ENCODE measurements around the gene MPND.
A peak's percentile ranks its signal among the peaks of the same experiment; 100 is the strongest.

The MPND gene

DNA sequence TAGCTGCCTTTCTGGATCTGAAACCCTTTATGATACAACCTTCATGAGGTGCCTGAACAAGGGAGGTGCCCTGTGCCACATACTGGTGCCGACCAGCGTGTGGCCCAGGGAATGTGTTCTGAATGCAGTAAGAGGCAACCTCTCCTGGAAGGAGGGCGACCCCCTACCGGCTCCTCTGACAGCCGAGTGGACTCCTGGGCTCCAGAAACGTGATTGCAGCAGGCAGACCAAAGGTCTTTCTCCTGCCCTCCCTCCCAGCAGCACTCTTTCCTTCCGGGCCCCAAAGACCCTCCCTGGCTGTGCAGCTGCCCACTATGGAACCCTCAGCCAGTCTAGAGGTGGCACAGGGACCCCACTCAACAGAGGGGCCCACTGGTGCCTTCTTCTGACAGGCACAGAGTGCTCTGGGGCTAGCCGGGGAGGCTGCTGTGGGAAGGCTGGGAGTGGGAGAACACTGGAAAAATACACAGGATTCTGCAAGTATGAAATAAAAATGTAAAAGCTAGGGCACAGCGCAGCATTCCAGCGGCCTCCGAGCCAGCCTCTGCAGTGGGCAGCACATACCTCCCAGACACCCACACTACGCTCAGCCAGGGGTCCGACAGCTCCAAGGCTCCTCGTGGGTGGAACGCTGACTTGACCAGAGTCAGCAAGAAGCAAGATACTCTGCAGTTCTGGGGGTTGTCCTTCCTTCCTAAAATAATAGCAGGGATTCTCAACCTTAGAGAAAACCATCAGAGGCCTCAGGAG lies 42.1 kb downstream of the MPND start:
- no peak for DNase-seq

DNA sequence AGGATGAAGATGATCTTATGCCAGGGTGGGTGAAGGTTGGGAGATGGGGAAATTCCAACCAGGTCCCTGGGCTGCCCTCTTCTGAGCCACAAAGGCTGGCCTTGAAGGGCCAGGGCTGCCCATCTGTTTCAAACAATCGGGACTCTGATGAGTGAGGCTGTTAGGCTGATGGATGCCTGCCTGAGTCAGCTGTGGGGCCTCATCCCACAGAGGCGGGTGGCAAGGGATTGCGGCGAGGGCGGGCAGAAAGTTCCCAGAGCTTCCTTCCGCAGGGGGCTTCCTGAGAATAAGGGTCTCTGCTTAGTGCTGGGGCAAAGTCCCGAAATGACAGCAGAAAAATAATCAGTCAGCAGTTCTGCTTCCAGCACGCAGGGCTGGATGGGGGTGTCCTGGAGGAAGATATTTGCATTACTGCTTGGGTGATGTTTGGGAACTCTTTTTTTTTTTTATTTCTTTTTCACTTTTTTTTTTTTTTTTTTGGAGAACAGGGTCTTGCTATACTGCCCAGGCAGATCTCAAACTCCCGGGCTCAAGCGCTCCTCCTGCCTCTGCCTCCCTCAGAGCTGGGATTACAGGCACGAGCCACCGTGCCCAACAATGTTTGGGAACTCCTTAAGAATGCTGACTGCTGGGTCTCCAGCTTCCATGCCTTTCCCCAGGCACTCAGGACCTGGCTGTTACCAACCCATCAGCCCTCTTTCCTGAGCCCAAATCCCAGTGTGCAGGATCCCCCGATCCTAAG lies 42.9 kb downstream of the MPND start:
- no peak for DNase-seq

DNA sequence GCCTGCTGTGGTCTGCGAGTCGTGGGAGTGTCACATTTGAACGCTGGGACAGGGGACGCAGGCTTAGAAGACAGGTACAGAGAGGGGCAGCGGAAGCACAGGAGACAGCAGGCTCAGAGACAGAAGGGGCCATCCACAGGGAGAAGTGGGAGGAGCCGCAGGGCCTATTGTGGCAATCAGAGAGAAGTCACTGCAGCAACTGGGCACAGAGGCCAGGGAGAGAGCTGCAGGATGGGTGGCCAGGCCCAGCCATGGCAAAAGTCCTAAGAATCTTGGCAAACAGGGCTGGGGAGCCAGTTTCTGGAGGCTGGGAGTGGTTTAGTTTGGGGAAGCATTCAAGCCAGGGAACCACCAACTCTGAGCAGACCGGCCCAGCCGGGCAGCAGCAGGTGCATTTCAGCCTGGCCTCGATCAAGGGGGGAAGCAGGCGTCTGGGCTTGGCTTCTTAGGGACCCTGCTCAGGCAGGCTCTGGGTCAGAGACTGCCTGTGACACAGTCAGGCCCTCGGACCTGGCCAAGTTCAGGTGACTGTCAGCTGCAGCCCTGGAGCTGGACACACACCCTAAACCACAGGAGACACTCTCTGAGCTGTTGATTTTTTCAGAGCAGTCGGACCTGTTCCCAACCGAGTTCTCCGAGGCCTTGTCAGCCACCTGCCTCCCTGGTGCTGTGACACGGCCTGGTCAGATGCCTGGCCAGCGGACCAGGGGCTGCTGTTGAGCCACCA lies 45.1 kb downstream of the MPND start:
- DNase-seq, result no peak

DNA sequence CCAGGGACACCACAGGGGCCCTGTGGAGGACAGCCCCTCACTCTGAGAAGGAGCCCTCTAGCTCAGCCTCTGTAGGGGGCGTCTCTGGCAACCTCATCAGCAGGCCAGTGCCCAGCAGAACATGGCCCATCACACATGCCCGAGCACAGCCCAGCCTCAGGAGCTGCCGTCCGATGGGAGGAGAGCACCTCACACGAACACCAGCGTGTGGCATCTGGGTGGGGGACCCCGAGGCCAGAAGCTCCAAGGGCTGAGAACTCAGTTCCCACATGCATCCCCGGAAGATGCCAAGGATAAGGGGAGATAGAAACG lies 45.7 kb downstream of the MPND start:
- DNase-seq, result no peak

DNA sequence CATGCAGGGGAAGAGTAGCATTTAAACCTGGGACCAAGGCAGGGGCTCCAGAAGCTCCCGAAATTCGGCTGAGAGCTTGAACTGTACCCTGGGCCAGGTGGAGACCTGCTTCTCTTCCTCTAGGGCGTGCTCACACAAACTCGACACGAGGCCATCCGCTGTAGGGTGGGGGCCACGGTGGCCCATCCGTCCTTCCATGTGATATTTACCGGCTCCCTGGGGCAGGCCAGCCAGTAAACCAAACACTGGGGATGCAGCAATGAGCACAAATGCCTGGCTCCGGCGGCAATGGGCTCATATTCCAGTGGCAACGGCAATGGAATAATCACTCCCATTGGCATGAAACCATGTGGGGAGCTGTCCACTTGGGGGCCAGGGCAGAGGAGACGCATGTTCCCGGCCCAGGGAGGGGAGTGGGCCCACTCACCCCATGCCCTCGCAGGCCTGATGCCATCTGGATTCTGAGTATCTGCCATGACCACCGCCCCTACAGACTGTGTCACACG lies 46.2 kb downstream of the MPND start:
- no peak for DNase-seq

DNA sequence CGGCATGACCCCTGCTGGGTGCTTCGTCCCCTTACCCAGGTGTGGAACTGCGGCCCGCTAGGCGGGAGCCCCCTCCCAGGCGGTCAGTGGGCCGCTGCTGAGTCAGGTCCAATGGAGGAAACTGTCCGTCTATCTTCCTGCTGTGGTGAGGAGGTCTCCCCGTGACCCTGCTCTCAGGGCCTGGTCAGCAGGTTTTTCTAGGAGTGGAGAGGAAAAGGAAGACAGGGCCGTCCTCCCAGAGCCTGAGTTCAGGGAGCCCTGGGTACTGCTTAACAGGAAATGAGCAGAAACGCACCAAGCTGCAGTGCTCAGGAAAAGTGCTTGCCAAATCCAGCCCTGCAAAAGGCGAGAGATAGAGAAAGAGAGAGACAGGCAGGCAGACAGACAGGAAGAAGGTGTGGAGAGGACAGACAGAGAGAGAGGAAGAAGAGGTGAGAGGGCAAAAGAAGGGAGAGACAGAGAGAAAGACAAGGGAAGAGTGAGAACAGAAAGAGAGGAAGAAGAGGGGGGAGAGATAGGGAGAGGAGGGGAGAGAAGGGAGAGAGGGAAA lies 46.7 kb downstream of the MPND start:
- no peak for DNase-seq

DNA sequence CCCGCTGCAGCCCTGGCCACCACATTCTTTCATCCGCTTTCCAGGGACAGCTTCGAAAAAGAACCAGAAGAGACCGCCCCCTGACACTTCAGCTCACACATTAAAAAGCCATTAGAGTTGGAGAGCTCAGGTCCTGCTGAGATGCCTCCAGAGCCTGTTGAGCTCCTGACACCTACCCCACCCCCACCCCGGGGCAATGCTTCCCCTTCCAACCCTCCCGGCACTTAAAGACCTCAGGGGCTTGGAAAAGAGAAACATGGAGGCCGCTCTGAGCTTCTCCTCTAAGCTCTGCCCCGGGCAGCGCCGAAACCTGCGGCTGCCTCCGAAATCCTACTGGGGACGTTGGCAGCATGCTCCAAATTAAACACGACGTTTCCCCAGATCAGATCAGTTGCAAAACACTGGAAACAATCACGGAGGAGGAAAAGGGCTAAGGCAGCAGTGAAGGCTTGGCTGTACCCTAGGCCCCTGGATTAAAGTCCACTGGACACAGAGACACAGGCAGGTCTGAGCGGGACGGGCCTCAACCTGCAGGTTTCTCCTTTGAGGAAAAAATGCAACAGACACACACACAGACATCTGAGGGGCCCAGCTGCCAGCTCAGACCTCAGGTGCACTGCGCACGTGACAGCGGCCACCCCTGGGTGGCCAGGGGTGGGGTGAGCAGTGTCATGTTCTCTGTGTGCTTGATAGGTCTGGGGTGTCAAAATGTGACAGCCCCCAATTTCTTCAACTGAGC lies 47.4 kb downstream of the MPND start:
- no peak for DNase-seq

DNA sequence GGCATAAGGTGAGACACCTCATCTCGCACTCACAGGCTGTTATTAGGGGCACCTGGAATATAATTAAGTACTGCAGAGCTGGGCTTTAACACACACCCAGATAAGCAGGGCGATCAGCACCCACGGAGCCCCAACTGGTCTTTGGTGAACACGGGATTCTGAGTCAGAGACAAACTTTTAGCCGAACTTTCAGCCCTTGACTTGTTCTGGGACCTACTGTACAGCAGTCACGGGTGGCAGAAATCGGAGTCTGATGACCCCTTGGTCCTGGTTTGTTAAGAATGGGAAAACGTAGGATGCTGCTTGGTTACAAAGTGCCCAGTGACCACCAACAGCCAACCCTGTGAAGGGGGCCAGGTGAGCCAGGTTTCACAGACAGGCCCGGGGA lies 47.9 kb downstream of the MPND start:
- no peak for DNase-seq

DNA sequence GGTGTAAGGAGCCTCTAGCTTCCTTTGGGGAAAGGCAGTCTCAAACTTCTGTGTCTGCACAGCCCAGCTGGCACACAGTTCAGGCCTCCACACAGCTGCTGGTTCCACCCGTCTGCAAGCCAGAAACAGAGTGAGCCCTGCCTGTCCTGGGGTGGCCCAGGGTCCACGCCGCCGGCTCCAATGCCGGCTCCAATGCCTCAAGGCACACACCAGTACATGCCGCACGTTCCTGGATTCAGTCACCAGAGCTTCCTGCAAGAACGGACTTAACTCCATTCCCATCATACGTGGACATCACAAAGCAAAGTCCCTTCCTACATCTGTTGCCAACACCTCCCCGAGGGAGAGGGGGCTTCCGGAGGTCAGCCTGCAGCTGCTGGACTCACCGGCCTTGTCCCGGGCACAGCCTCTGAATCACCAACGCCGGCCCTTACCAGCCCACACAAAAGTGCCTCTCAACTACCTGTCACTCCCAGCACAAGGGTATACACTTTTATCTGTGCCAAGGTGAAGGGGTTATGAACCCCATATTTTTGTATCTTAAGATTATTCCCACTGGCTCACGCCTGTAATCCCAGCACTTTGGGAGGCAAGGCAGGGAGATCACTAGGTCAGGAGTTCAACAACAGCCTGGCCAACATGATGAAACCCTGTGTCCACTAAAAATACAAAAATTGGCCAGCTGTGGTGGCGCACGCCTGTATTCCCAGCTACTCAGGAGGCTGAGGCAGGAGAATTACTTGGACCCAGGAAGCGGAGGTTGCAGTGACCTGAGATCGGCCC lies 48.5 kb downstream of the MPND start:
- no peak for DNase-seq

DNA sequence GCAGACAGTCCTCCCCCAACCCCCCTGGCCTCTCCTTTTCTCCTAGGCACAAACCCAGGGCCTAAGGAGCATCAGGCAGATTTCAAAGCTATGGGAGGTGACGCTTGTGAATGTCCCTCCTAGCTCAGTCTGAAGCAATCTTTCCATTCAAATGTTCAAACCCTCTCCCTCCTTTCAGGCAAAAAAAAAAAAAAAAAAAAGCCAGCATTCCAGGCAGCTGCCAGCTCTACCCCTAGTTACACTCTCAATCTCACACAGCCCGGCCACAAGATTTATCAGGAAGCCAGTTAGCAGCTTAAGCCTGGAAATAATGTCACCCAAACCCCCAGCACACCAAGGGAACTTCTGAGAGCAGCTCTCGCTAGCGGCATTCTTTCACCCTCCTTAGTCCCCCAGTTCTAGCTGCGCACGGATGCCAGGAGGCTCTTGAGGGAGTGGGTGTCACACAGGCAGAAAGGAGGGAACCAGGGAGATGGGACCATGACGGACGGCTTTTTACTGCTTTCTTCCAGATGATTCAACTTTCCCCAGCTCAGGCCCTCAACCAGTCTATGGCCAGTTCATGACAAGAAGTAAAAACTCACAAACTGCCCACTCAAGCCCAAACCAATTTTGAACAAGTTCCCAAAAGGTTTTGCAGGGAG lies 50.7 kb downstream of the MPND start:
- DNase-seq, result no peak

DNA sequence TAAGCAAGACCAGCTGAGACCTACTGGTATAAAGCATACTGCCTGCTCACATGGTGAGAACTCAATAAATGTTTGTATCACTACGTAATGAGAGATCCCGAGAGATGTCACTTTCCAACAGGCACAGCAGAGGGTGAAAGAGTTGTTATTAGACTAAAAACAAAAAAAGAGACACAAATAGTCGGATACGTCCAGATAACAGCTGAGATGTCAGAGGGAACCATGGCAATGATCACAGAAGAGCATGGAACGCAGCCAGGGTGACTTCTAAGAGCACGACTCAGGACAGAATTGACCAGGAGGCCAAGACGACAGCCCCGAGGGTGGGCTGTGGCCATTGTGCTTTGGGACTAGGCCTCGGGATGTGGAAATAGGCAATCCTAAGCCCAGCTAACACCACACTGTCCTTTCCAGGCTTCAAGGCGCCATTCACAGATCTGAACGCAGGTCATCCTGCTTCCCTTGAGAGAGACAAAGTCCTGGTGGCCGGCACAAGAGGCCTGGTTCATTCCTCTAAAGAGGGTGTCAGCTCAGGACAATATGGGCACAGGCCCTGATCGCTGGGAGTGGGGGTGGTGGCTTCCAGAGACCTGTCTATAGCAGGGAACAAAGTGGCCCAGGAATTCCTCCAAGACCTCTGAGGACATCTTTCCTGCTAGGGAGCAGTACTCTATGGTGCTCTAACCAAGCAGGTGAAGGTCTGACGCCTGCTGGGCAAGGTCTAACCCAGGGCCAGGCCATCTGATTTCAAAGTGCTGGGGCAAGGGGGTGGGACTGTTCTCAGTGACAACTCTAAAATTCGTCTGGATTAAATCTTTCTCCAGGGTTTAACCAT lies 53.8 kb downstream of the MPND start:
- no peak for DNase-seq

DNA sequence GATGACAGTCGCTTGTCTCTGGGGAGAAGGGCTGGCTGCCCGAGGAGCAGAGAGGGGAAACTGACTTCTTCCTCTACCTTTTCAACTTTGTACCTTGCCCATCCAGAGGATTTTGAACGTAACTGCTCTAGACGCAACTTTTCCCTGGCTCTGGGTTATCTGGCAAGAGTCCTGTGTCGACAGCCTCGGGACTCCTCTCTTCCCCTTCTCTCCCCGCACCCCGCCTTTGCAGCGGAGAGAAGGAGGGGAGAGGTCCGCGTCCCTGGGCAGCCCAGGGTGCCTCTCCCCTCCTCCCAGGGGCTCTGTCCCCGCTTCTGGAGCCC lies 56.4 kb downstream of the MPND start:
- DNase-seq, result no peak

DNA sequence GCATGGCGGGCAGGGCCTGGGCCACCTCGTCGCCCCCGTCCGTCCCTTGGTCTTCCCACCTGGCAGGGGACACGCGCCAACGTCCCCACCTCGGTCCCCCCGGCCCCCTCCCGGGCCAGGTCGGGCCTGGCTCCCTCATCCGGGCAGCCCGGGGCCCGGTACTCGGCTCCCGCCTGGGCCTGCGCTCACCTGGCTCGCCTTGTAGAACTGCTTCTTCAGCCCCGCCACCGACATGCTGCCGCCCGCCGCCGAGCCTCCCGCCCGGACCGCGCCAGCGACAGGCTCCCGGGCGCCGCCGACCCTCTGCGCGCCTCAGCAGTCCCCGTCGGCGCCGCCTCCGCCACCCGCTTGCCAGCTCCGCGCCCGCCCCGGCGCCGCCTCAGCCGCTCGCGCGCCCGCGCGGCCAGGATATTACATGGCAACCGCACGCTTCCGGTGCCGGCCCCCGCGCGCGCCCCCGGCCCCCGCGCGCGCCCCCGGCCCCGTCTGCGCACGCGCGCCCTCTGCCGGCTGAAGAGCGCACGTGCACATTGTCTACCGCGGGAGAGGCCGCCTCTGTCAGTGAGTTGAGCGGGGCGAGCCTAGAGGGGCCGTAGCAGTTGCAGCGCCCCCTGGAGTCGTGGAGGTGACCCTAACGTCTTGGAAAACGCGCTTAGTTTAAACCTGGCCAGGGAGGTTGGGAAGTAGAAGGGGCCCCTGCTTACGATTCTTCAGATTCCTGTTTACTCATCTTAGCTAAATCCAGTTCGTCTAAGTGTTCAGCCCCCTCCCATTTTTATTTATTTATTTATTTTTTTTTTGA lies 57.0 kb downstream of the MPND start, which contains the start of gene SH3GL1:
Gene SH3GL1, minus strand, starts transcription at position 413 of the 802 bp plus-strand sequence. Its CDS starts 179 bp downstream, at position 234.
- DNase-seq, result peak; percentile 92

DNA sequence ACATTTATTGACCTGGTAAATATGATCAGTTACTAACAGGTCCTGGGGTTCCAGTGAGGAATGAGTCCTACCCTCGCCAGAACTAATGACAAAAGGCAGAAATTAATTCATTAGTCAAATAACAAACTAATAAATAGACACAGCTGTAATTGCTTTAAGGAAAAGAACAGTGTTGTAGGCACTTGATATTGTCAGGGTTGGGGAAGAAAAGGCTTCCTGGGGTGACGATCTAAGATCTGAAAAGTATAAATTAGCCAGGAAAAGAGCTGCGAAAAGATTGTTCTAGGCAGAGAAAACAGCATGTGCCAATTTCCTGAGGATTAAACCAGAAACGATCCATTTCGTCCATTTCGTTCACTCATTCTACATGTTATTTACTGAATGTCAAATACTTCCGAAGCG lies 58.4 kb downstream of the MPND start:
- no peak for DNase-seq

DNA sequence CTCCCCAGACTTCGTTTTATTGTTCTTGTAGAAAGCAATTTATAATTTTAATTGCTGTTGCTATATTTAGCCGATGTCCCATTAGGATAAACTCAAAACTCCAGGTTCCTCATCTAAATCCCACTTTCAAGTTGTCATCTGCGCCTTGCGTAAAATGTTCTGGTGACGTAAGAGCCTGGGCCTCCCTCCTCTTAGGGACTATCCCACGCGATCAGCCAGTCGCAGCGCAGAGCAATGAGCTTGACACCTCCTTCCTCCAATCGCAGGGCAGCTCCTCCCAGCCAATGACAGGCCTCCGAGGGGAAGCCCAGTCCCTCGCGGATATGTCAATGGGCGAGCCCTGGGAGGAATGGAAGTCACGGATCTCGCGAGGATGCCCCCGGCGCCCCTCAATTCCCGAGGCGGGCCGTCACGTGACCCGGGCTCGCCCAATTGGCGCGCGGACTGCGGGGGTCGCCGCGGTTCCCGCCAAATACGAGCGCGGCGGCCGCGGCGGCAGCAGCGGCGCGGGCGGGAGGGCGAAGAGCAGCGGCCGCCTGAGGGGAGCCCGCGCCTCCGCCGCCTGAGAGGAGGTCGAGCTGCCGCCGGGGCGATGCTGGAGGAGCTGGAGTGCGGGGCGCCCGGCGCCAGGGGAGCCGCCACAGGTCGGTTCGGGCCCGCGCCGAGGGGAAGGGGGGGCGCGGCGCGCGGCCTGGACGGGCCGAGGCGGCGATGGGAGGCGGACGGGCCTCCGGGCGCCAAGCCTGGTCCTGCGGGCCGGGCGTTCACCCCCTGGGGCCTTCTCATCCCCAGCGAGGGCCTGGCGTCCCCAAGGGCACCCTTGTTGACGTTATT lies 59.0 kb downstream of the MPND start, which contains the start of gene CHAF1A:
Gene CHAF1A, plus strand, starts transcription at position 470 of the 834 bp plus-strand sequence. Its CDS starts 123 bp downstream, at position 593.
- DNase-seq, result peak; percentile 99

DNA sequence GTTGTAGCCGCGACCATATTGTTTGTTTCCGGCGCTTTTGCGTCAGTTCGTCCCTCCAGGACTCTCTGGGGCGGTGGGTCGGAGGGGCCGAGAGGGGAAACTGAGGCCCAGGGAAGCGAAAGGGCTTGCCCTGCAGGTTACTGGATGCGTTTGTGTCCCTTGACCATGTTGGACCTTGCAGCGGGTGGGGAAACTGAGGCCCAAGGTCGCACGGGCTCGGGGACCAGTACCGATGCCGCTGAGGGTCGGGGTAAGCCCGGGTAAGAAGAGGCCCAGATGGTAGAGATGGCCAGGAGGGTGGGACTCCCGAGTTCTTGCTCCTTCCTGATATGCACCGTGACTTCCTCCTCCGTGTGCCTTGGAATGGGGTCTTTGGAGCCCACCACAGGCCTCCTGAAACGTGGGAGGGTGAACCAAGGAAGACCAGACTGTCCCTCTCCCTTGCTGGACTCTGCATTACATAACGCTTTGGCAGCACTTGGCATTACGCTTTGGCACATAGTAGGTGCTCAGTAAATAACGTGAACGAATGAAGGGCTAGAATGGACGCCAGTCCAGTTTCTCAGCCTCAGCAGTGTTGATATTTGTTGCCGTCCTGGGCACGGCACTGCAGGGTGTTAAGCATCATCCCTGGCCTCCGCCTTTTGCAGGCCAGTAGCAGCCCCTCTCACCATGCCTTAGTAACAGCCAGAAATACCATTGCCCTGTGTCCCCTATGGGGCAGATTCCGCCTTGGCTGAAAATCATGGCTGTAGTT lies 59.8 kb downstream of the MPND start:
- DNase-seq, result no peak

DNA sequence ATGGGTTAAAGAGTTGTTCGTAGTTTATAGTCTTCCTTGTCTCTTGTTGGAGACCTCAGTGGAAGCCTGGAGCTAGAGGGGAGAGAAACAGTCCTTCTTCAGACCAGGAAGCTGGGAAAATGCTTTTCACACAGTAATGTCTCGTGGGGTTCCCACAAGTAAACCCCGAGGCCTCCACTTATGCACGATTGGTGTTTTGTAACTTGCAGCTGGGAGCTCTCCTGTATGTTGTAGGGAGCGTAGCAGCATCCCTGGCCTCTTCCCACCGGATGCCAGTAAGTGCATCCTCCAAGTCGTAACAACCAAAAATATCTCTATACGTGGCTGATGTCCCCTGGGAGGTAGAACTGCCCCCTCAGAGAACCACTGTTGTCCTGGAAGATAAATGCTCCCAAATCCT lies 62.6 kb downstream of the MPND start:
- no peak for DNase-seq

DNA sequence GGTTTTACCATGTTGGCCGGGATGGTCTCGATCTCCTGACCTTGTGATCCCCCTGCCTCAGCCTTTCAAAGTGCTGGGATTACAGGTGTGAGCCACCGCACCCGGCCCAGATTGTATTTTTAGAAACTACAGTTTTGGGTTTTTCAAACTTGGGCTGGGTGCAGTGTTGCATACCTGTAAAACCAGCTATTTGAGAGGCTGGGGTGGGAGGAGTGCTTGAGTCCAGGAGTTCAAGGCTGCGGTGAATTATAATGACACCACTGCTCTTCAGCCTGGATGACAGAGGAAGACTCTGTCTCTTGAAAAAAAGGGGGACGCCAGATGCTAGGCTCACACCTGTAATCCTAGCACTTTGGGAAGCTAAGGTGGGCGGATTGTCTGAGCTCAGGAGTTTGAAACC lies 63.3 kb downstream of the MPND start:
- no peak for DNase-seq

All from activated gamma-delta T cell treated with Interleukin-2 at 50 U/mL for 16 hours (primary cell).